ENCODE measurements around the gene JAK3. TPM values are rescaled to one million over a fixed set of nuclear protein-coding genes. Genes with fewer than 3 reads are reported as not detected.

The JAK3 gene
- total and polyA plus RNA-seq, 2 of the 13 experiments (the other 11 are each of a cell fraction or from before 2014, with no cell fraction given), result 3.4 to 18.6 TPM

GRCh38 chr19:17794731-17795494 is 52.9 kb downstream of the JAK3 start, which contains the start of gene B3GNT3 (continued):
- 0 out of 2 replicates have a peak, but pooled peaks have one; percentile 10 for TF ChIP-seq TFE3 (CRISPR knock-in tag; IDR thresholded peaks at IDR 0.05)
- peak; percentile 74; the same call in 1 of the 3 replicates for TF ChIP-seq MXI1 (IDR thresholded peaks at IDR 0.05; ENCODE audit: borderline replicate concordance, low read depth, low read length)
- peak; percentile 51; the same call in 1 of the 2 replicates for TF ChIP-seq HDAC1 (CRISPR knock-in tag; IDR thresholded peaks at IDR 0.05)
- no peak for TF ChIP-seq RARG (CRISPR knock-in tag; IDR thresholded peaks at IDR 0.05; ENCODE audit: low read depth)
- TF ChIP-seq NFYC (CRISPR knock-in tag; IDR thresholded peaks at IDR 0.05), result peak; percentile 24; the same call in 1 of the 2 replicates
- no peak for TF ChIP-seq FOXA1 (IDR thresholded peaks at IDR 0.05)
- TF ChIP-seq FOXA1 (CRISPR knock-in tag; IDR thresholded peaks at IDR 0.05), result no peak
- peak; percentile 92; the same call in 1 of the 2 replicates for TF ChIP-seq ZNF746 (CRISPR knock-in tag; IDR thresholded peaks at IDR 0.05)
- TF ChIP-seq ZFP36L1 (CRISPR knock-in tag; IDR thresholded peaks at IDR 0.05), result peak; percentile 70; the same call in 1 of the 2 replicates
- peak; percentile 76; the same call in 1 of the 2 replicates for TF ChIP-seq RCOR2 (CRISPR knock-in tag; IDR thresholded peaks at IDR 0.05)
- no peak for TF ChIP-seq IRF2 (CRISPR knock-in tag; IDR thresholded peaks at IDR 0.05)
- TF ChIP-seq SMAD3 (CRISPR knock-in tag; IDR thresholded peaks at IDR 0.05), result no peak
- TF ChIP-seq U2AF1 (optimal IDR thresholded peaks at IDR 0.05; ENCODE audit: low read depth, low read length), result peak; percentile 11
- peak; percentile 47; the same call in 1 of the 2 replicates for TF ChIP-seq NFYB (CRISPR knock-in tag; IDR thresholded peaks at IDR 0.05)
- peak; percentile 56 for TF ChIP-seq PAXIP1 (CRISPR knock-in tag; conservative IDR thresholded peaks at IDR 0.05)
- no peak for TF ChIP-seq HDAC6 (IDR thresholded peaks at IDR 0.05; ENCODE audit: low read depth, low read length)
- no peak for TF ChIP-seq E2F1 (CRISPR knock-in tag; IDR thresholded peaks at IDR 0.05)
- TF ChIP-seq ZNF501 (CRISPR knock-in tag; IDR thresholded peaks at IDR 0.05), result peak; percentile 43; the same call in 1 of the 2 replicates
- peak; percentile 76; the same call in 1 of the 2 replicates for TF ChIP-seq HNF1B (CRISPR knock-in tag; IDR thresholded peaks at IDR 0.05)
- no peak for TF ChIP-seq NFE2 (CRISPR knock-in tag; IDR thresholded peaks at IDR 0.05)
- peak; percentile 67 for TF ChIP-seq RBFOX2 (IDR thresholded peaks at IDR 0.05; ENCODE audit: low read depth, low read length)
- no peak for TF ChIP-seq ZSCAN21 (CRISPR knock-in tag; IDR thresholded peaks at IDR 0.05; ENCODE audit: borderline replicate concordance)
- peak; percentile 25; the same call in 1 of the 2 replicates for TF ChIP-seq ZNF644 (CRISPR knock-in tag; IDR thresholded peaks at IDR 0.05; ENCODE audit: low read depth)
